Erythroblast (primary cell): ENCODE results near the gene CCDC116.

Source experiments
- GATA1 ChIP-seq: IDR thresholded peaks from 2 replicates; pipeline ENCODE4 v1.6.1; 2011; ENCODE audit warnings: low read depth, mild to moderate bottlenecking, control low read depth, low read length, moderate library complexity
- POLR2A ChIP-seq: IDR thresholded peaks from 2 replicates; pipeline ENCODE4 v1.6.1; 2011; ENCODE audit warnings: mild to moderate bottlenecking, low read length

- TF ChIP-seq POLR2A = no peak
- TF ChIP-seq GATA1 = no peak
Observed at GRCh38 chr22:21650280-21650679, 17.7 kb downstream of the CCDC116 start.
